GM21526 (cell line): Measurements from ENCODE around the gene ANAPC13.

Experiments
- ATAC-seq: cut with Tn5 transposase; IDR thresholded peaks from one replicate; pipeline ENCODE4 v1.9.1; 2021; ENCODE audit warnings: moderate library complexity; ENCODE audit not compliant: unreplicated experiment, low FRiP score

The ANAPC13 gene

GRCh38 chr3:134457376-134458074 is 28.3 kb downstream of the ANAPC13 start:
- no peak for ATAC-seq

- no peak for ATAC-seq
Measured at GRCh38 chr3:134453631-134454030, 32.2 kb downstream of the ANAPC13 start.

DNA sequence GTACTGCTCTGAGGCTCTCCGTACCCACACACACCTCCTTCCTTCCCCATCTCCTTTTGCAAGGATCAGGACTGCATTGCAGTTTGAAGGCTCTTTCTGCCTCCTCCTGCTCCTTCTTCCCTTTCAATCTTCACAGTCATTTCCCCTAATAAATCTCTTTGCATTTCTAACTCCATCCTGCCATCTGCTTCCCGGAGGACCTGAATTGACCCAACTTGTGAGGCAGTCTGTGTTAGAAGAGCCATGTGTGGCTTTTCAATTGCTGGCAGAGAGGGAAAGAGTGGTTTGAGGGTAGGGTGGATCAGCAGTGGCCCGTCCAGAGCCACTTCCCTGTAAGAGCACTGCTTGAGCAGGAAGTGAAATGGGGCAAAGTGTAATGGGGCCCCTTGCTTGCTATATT is 35.8 kb downstream of the ANAPC13 start:
- no peak for ATAC-seq

DNA sequence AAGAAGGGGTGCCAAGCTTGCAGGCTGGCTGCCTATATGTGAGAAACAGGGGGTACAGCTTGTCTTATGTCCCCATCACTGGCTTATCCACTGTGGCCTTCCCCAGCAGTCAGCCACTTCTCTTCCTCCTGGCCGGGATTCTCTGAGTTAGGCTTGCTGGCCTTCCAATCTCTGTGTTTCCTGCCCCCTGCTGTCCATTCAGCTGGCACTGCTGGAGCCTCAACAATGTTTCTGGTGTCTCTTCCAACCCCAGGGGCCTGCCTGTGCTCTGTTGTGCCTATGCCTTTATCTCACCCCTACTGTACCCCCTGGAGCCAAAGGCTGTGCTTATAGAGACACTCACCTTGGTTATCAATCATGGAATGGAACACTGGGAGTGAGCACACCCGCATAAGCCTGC is 36.5 kb downstream of the ANAPC13 start:
- no peak for ATAC-seq

DNA sequence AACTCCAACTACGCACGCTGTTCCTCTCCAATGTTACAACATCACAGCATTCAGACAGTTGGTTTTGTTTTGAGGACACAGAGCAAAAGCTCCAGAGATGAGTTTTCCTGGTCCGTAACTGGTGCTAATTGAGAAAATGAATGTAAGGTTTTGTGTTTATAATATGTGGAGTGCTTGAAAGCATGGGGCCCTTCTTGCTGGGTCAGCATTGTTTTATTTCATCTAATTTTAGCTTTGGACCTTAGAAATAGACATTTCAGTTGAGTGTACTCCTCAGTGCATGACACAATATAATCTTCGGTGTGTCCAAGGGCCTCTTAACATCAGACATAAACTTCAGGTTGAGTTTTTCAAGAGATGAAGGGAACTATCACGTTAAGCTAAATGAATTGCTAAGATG is 37.1 kb downstream of the ANAPC13 start:
- no peak for ATAC-seq

DNA sequence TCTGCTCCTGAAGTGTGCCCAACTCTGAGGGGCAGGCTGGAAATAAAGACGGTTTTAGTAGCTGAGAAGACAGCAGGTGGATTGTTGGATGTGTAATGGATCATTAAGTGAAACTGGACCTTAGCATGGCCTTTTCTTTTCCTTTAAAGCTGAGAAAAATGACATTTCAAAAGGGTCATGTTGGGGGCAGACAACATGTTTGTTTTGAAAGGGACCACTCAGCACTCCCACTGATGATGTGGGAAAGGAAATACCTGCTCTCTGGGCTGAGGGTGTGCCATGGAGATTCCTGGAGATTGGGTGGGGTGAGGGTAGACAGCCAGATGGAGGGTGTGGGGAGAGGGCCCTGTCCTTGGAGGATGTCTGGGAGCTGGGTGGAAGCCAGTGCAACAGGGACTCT is 38.4 kb downstream of the ANAPC13 start:
- ATAC-seq: no peak

- no peak for ATAC-seq
Measured at GRCh38 chr3:134446800-134447199, 39.0 kb downstream of the ANAPC13 start.

GRCh38 chr3:134445636-134446035 is 40.1 kb downstream of the ANAPC13 start:
- no peak for ATAC-seq

GRCh38 chr3:134445095-134445494 is 40.7 kb downstream of the ANAPC13 start:
- no peak for ATAC-seq

DNA sequence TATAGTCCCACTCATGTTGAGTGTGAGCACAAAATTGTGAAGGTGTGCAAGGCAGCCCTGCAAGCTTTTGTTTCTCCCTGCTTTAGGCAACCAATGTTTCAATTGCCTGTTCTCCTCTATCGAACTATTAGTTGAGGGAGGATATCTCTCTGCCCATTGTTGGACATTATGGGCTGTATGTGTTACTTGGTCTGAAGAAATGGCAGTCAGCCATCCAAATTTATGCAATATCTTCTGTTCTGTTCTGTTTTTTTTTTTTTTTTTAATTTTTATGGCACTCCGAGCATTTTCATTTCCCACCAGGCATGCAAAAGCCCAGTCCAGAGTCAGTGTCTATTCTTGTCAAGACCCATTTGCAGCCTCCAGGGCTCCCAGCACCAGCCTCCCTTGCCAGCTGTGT is 44.0 kb downstream of the ANAPC13 start:
- no peak for ATAC-seq

DNA sequence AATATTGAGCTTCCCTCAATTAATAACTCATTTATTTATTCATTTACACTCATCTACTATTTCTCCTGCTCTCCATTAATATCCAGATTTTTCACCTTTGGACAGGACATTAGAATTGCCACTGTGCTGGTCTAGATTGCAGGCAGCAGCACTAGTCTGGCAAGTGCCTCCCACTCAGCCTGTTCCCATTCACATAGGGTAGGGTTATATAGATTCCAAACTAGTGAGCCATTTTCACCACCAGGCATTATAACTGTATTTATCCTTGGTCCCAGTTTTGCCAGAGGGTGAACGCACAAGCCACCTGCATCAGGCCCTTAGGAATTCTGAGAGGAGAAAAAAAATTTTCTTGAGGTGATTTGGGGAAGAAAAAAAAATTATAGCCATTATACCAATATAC is 44.5 kb downstream of the ANAPC13 start:
- ATAC-seq: no peak

DNA sequence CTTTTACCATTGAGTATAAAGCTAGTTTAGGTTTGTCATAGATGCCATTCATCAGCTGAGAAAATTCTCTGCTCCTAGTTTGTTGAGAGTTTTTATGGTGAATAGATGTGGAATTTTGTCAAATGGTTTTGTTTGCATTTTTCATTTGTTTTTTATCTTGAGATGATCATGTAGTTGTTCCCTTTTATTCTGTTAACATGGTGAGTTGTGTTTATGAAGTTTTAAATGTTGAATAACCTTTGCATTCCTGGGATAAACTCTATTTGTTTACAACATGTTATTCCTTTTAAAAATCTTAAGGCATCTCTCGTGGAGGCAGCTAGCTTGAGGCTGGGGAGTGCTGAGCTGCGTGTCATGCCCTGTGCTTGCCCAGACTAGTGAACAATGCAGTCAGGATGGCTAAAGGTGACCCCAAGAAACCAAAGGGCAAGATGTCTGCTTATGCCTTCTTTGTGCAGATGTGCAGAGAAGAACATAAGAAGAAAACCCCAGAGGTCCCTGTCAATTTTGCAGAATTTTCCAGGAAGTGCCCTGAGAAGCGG is 48.5 kb downstream of the ANAPC13 start:
- ATAC-seq: no peak

DNA sequence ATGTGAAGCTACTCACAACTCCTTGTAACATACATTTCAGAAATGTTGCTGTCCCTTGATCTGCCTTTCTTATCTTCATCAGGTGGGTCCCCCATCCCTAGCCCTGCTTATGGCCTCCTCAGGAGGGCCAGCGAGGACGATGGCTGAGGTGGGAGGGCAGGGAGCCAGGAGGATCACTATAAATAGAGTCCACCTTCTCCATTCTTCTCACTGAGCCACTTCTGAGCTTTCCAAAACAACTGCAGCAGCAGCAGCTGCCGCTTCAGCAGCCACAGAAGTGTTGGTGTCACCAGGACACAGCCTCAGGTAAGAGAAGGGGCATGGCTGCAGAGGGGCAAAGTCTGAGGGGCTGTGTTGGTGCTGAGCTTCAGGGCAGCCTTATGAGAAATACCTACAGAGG is 53.5 kb downstream of the ANAPC13 start:
- no peak for ATAC-seq

- ATAC-seq: no peak
Measured at GRCh38 chr3:134430950-134431445, 54.8 kb downstream of the ANAPC13 start.

- ATAC-seq: no peak
Measured at GRCh38 chr3:134430174-134430573, 55.6 kb downstream of the ANAPC13 start.

- ATAC-seq: no peak
Measured at GRCh38 chr3:134428401-134428800, 57.4 kb downstream of the ANAPC13 start.
